Ovary (tissue), 3 donors: ENCODE measurements around the gene ZNF154.
"Not testable (repeated sequence)": the region's sequence is repeated elsewhere in the genome, so short reads cannot be mapped to it uniquely, and the experiment has no call there.

Source experiments
- POLR2A ChIP-seq: fragments of 450-650 bp; IDR thresholded peaks from one replicate; pipeline ENCODE4 v1.6.1; 2017; ENCODE audit warnings: antibody characterized with exemption, mild to moderate bottlenecking, moderate library complexity
- TF ChIP-seq, protein P1 (sequence below), 3 donors: fragments of 450-650 bp in 2 of 3; fragments of 200-600 bp in 1 of 3; IDR thresholded peaks; one replicate each; pipeline versions ENCODE4 v1.5.1 to v1.8.0; 2016 to 2022; ENCODE audit warnings: antibody characterized with exemption in 3 of 3, mild to moderate bottlenecking in 1 of 3
- donor health status: DM: no; HTN: no; CAD: no.

DNA sequence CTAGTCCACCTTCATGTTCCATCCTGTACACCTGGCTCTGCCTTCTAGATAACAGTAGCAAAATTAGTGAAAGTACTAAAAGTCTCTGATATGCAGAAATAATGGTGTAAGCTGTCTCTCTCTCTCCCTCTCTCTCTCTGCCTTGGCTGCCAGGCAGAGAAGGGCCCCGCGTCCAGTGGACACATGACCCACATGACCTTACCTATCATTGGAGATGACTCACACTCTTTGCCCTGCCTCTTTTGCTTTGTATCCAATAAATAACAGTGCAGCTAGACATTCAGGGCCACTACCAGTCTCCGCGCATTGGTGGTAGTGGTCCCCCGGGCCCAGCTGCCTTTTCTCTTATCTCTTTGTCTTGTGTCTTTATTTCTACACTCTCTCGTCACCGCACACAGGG lies 29.8 kb upstream of the ZNF154 start:
- TF ChIP-seq POLR2A: not testable (repeated sequence)
- TF ChIP-seq, protein P1, sequence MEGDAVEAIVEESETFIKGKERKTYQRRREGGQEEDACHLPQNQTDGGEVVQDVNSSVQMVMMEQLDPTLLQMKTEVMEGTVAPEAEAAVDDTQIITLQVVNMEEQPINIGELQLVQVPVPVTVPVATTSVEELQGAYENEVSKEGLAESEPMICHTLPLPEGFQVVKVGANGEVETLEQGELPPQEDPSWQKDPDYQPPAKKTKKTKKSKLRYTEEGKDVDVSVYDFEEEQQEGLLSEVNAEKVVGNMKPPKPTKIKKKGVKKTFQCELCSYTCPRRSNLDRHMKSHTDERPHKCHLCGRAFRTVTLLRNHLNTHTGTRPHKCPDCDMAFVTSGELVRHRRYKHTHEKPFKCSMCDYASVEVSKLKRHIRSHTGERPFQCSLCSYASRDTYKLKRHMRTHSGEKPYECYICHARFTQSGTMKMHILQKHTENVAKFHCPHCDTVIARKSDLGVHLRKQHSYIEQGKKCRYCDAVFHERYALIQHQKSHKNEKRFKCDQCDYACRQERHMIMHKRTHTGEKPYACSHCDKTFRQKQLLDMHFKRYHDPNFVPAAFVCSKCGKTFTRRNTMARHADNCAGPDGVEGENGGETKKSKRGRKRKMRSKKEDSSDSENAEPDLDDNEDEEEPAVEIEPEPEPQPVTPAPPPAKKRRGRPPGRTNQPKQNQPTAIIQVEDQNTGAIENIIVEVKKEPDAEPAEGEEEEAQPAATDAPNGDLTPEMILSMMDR (IDR thresholded peaks at IDR 0.05): not testable (repeated sequence)
